ENCODE results near the gene ANXA6.
"Not testable (repeated sequence)": the region's sequence is repeated elsewhere in the genome, so short reads cannot be mapped to it uniquely, and the experiment has no call there.

The ANXA6 gene

DNA sequence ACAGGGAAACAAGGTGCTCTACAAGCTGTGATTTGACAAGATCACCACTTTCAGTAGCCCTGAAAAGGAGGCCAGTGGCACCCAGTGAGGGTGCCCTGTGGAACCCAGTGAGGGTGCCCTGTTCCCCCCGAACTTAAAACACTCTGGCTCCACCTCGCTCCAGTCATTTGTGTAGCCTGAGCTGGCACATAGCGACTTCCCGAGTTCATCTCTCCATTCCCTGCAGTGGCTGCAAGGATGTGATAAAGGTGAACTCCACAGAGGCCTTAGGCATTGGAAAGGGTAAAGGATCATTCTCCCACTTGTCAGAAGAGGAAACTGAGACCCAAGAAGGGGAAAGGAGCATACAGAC is 21.9 kb upstream of the ANXA6 start:
- H3K36me3 ChIP-seq = peaks cover 2 to 25% (median 24%) of the 10 kb centered on the region in 3 donors
- intact Hi-C loops (cut with DNase I; ENCODE audit: low total_unique reads) = no loop called here
- H3K9me3 ChIP-seq = no peaks in the 10 kb centered on the region
- H3K27ac ChIP-seq = no peak overlapping the region
- no peaks in the 10 kb centered on the region for H3K4me1 ChIP-seq
- no peak for TF ChIP-seq CTCF (IDR thresholded peaks at IDR 0.05)
- DNase-seq = no peak
- no peak overlapping the region for H3K4me3 ChIP-seq
- no peaks in the 10 kb centered on the region for H3K27me3 ChIP-seq

DNA sequence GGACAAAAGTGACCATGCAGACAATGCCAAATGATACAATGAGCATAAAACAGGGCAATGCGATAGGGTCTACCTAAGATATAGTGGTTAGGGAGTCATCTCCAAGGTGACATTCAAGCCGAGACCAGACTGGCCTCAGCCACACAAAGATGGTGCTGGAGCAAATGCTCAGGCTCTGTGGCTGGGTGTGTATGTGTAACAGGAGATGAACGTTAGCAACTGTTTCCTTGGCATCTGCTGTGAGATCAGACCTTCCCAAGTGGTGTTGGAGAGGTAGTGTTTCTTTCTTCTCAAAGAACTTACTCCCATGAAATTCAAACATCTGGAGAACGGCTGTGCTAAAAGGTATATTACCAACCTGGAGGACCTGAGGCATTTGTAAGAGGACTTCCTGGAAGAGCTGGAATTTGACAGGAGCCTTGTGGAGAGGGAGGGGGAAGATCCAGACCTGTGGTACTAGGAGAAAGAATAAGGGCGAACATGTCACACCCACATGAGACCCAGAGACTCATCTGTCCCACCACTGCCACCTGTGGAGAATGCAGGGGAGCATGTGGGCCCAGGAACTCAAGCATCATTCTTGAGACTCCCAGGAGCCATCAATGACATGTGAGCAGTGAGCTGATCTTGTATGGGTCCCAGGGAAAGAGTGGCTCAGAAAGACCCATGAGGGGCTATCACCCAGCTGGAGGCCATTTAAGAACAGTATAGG is 21.4 kb upstream of the ANXA6 start:
- H3K36me3 ChIP-seq = peaks cover 0 to 21% (median 20%) of the 10 kb centered on the region in 3 donors
- no peaks in the 10 kb centered on the region for H3K27me3 ChIP-seq
- no peaks in the 10 kb centered on the region for H3K9me3 ChIP-seq
- H3K4me3 ChIP-seq = no peak overlapping the region
- H3K4me1 ChIP-seq = peaks cover 0 to 4% (median 0%) of the 10 kb centered on the region in 4 donors
- no peak for DNase-seq
- intact Hi-C loops (cut with DNase I; ENCODE audit: low total_unique reads) = no loop called here
- TF ChIP-seq CTCF (IDR thresholded peaks at IDR 0.05) = no peak
- no peak overlapping the region for H3K27ac ChIP-seq

GRCh38 chr5:151178372-151178771 is 20.8 kb upstream of the ANXA6 start:
- no peak for TF ChIP-seq CTCF (IDR thresholded peaks at IDR 0.05)
- DNase-seq = no peak
- intact Hi-C loops (cut with DNase I; ENCODE audit: low total_unique reads) = no loop called here
- no peaks in the 10 kb centered on the region for H3K27me3 ChIP-seq
- H3K36me3 ChIP-seq = peaks cover 0 to 16% (median 14%) of the 10 kb centered on the region in 3 donors
- no peaks in the 10 kb centered on the region for H3K9me3 ChIP-seq
- H3K4me1 ChIP-seq = peaks cover 0 to 7% (median 0%) of the 10 kb centered on the region in 4 donors
- H3K27ac ChIP-seq = no peak overlapping the region
- no peak overlapping the region for H3K4me3 ChIP-seq

DNA sequence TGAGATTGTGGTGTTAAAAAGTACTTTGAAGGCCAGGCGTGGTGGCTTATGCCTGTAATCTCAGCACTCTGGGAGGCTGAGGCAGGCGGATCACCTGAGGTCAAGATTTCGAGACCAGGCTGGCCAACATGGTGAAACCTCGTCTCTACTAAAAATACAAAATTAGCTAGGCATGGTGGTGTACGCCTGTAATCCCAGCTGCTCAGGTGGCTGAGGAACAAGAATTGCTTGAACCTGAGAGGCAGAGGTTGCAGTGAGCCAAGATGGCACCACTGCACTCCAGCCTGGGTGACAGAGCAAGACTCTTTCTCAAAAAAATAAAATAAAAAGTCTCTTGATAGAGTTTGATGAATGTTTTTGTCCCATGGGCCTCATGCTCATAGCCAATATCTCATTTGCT is 18.7 kb upstream of the ANXA6 start:
- intact Hi-C loops (cut with DNase I; ENCODE audit: low total_unique reads); H3K27ac ChIP-seq; DNase-seq; H3K36me3 ChIP-seq; H3K4me3 ChIP-seq; H3K4me1 ChIP-seq; H3K9me3 ChIP-seq; H3K27me3 ChIP-seq: not testable (repeated sequence)

DNA sequence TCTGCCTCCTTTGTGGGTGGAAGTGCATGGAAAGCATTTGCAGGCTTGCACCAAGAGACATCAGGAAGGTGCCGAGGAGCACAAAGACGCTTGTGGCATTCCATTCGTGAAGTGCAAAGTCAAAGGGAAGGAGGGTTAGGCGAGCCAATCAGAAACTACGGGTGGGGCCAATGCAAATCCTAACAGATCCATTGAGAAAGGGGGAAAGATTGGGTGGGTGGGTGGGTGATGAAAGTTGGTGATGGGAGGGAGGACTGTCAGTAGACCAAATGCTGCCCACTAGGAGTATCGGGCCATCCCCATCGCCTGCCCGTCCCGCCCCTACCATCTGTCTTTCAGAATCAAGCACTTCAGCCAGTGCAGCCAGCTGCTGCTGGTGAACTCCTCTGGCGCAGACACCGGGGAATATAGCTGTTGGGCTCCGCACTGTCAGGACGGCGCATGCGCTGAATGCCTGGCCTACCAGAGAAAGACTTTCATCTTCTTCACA is 17.1 kb upstream of the ANXA6 start:
- Histone ChIP-seq H3K36me3 (peaks cover 0 to 4% (median 0%) of the 10 kb centered on the region in 3 donors), H3K4me1 (peaks cover 0 to 7% (median 0%) of the 10 kb centered on the region in 4 donors), H3K27ac (no peak overlapping the region), H3K9me3 (no peaks in the 10 kb centered on the region), H3K4me3 (peak overlapping the region; percentile 17 to 21), H3K27me3 (no peaks in the 10 kb centered on the region)
- intact Hi-C loops (cut with DNase I; ENCODE audit: low total_unique reads) = no loop called here
- TF ChIP-seq CTCF (IDR thresholded peaks at IDR 0.05) = no peak
- no peak for DNase-seq

- Histone ChIP-seq H3K4me3 (peak overlapping the region; percentile 17 to 21), H3K27me3 (no peaks in the 10 kb centered on the region), H3K4me1 (peaks cover 0 to 7% (median 0%) of the 10 kb centered on the region in 4 donors), H3K9me3 (no peaks in the 10 kb centered on the region), H3K27ac (no peak overlapping the region), H3K36me3 (peaks cover 0 to 4% (median 0%) of the 10 kb centered on the region in 3 donors)
- DNase-seq = no peak
- TF ChIP-seq CTCF (IDR thresholded peaks at IDR 0.05) = no peak
- intact Hi-C loops (cut with DNase I; ENCODE audit: low total_unique reads) = no loop called here
These were observed 16.4 kb upstream of the ANXA6 start for GRCh38 chr5:151173711-151174611.

All from tibial artery (tissue), 4 donors.